HepG2 (cell line): ENCODE measurements around the gene ADCY10. TPM values are rescaled to one million over a fixed set of nuclear protein-coding genes. Genes with fewer than 3 reads are reported as not detected.

Source experiments
- ATAC-seq: fragments of 200-7000 bp; cut with Tn5 transposase; 3 replicates; pipeline ENCODE4 v1.9.1; 2020; ENCODE audit warnings: mild to moderate bottlenecking, moderate library complexity
- BruUV-seq: library from RNA; stranded (reverse); fragments of 400-500 nt; replicated peaks from 2 replicates; lab custom pipeline; 2021; lab: Mats Ljungman, UMichigan
- CTCF ChIA-PET: fragments of 300-600 bp; formaldehyde crosslinking; extraction: SDS; loops from one replicate; lab custom pipeline; 2021; ENCODE audit warnings: low total read pairs, inconsistent platforms, low intra/inter-chr PET ratio; lab: Yijun Ruan, JAX
- POLR2A ChIA-PET: fragments of 350-600 bp; sonication (Branson Sonifier 250); formaldehyde crosslinking; loops from one replicate; lab custom pipeline; 2020; ENCODE audit warnings: antibody characterized with exemption, inconsistent platforms; lab: Yijun Ruan, JAX
- DNase-seq: peaks from one replicate; pipeline ENCODE4 v3.0.0-alpha.2; 2015; ENCODE audit warnings: low spot score
- FAIRE-seq: peaks from 3 replicates; lab custom pipeline; 2011; peaks lifted over from hg19 to GRCh38; lab: Jason Lieb, UNC
- H2AFZ ChIP-seq: one replicate; pipeline ENCODE4 v1.6.1; 2011; ENCODE audit warnings: low read length, inconsistent platforms
- H3K27ac ChIP-seq: fragments of 300-600 bp; 3 replicates; pipeline ENCODE4 v1.8.0; 2011; ENCODE audit warnings: mixed run types, mild to moderate bottlenecking, mixed read lengths, low read length, inconsistent platforms; ENCODE audit not compliant: insufficient read depth; ENCODE audit errors: extremely low read length
- H3K27me3 ChIP-seq, 2 experiments: fragments of 200-600 bp in 1 of 2; 2 replicates in 1 of 2; 3 replicates in 1 of 2; pipeline versions ENCODE4 v1.6.0 to v1.8.0; 2011; ENCODE audit warnings: low read length in 2 of 2, mild to moderate bottlenecking in 2 of 2, moderate library complexity in 2 of 2, inconsistent platforms in 1 of 2; ENCODE audit not compliant: insufficient read depth in 2 of 2, control insufficient read depth in 1 of 2
- H3K36me3 ChIP-seq, 2 experiments: fragments of 200-600 bp in 1 of 2; replicated peaks in 1 of 2; 2 replicates in 1 of 2; 3 replicates in 1 of 2; pipeline versions ENCODE4 v1.5.1 to v1.8.0; 2011; ENCODE audit warnings: low read length in 2 of 2, inconsistent platforms in 1 of 2; ENCODE audit not compliant: insufficient read depth in 2 of 2, control insufficient read depth in 1 of 2
- H3K4me1 ChIP-seq: 2 replicates; pipeline ENCODE4 v1.5.1; 2012; ENCODE audit warnings: low read length, inconsistent platforms; ENCODE audit not compliant: insufficient read depth
- H3K4me2 ChIP-seq: 2 replicates; pipeline ENCODE4 v1.6.0; 2011; ENCODE audit warnings: low read depth, low read length, inconsistent platforms
- H3K4me3 ChIP-seq, 3 experiments: fragments of 200-600 bp in 1 of 3; sonication (generic), shearing (Covaris generic) in 1 of 3; replicated peaks in 1 of 3; 2 replicates each; pipeline ENCODE4 v1.5.1; 2011 to 2016; ENCODE audit warnings: low read length in 3 of 3, inconsistent platforms in 2 of 3, low read depth in 2 of 3, mild to moderate bottlenecking in 2 of 3, control low read depth in 1 of 3, mixed read lengths in 1 of 3; ENCODE audit not compliant: insufficient read depth in 1 of 3
- H3K79me2 ChIP-seq: one replicate; pipeline ENCODE4 v1.6.1; 2011; ENCODE audit warnings: low read length, inconsistent platforms; ENCODE audit not compliant: insufficient read depth
- H3K9ac ChIP-seq: 2 replicates; pipeline ENCODE4 v1.6.0; 2011; ENCODE audit warnings: mild to moderate bottlenecking, low read depth, low read length, inconsistent platforms; ENCODE audit not compliant: insufficient read depth
- H3K9me3 ChIP-seq: 2 replicates; pipeline ENCODE4 v1.5.1; 2012; ENCODE audit warnings: mild to moderate bottlenecking, low read length
- H4K20me1 ChIP-seq: 2 replicates; pipeline ENCODE4 v1.6.0; 2011; ENCODE audit warnings: inconsistent platforms, mild to moderate bottlenecking, low read length, moderate library complexity; ENCODE audit not compliant: insufficient read depth
- ARID3A ChIP-seq: IDR thresholded peaks from 2 replicates; pipeline ENCODE4 v1.6.1; 2012; ENCODE audit warnings: low read depth, low read length, improper control_type of control experiment
- EHMT2 ChIP-seq: fragments of 200-600 bp; sonication (generic); IDR thresholded peaks from 2 replicates; pipeline ENCODE4 v1.7.0; 2017; ENCODE audit warnings: antibody characterized with exemption, low read depth, low read length, borderline replicate concordance
- KDM4B ChIP-seq: sonication (generic); formaldehyde crosslinking; IDR thresholded peaks from 2 replicates; pipeline ENCODE4 v1.4.0; 2020; ENCODE audit warnings: missing genetic modification reagents
- MED1 ChIP-seq: sonication (generic); formaldehyde crosslinking; IDR thresholded peaks from 2 replicates; pipeline ENCODE4 v1.4.0; 2020; ENCODE audit warnings: missing genetic modification reagents
- NAIF1 ChIP-seq: sonication (generic); formaldehyde crosslinking; IDR thresholded peaks from 2 replicates; pipeline ENCODE4 v1.5.0; 2020; ENCODE audit warnings: mild to moderate bottlenecking, missing genetic modification reagents, borderline replicate concordance
- NFE2L2 ChIP-seq: fragments of 150-350 bp; IDR thresholded peaks from 2 replicates; pipeline ENCODE4 v1.6.1; 2014; ENCODE audit warnings: low read length
- PBX2 ChIP-seq: IDR thresholded peaks from 2 replicates; pipeline ENCODE4 v1.6.1; 2016; ENCODE audit warnings: control low read depth
- PITX1 ChIP-seq: sonication (generic); formaldehyde crosslinking; IDR thresholded peaks from 2 replicates; pipeline ENCODE4 v1.5.1; 2020; ENCODE audit warnings: mild to moderate bottlenecking, missing genetic modification reagents
- SMAD9 ChIP-seq: sonication (generic); formaldehyde crosslinking; IDR thresholded peaks from 2 replicates; pipeline ENCODE4 v1.5.1; 2020; ENCODE audit warnings: mild to moderate bottlenecking, missing genetic modification reagents
- THAP7 ChIP-seq: sonication (generic); formaldehyde crosslinking; IDR thresholded peaks from 2 replicates; pipeline ENCODE4 v1.8.1; 2023; ENCODE audit warnings: mild to moderate bottlenecking, missing genetic modification reagents
- ZBTB3 ChIP-seq: sonication (generic); formaldehyde crosslinking; IDR thresholded peaks from 2 replicates; pipeline ENCODE4 v1.4.0; 2020; ENCODE audit warnings: low read depth, mild to moderate bottlenecking, moderate library complexity, missing genetic modification reagents, borderline replicate concordance
- ZFP36L2 ChIP-seq: sonication (generic); formaldehyde crosslinking; IDR thresholded peaks from 2 replicates; pipeline ENCODE4 v1.4.0; 2020; ENCODE audit warnings: missing genetic modification reagents
- ZNF431 ChIP-seq: sonication (generic); formaldehyde crosslinking; IDR thresholded peaks from 2 replicates; pipeline ENCODE4 v1.9.0; 2022; ENCODE audit warnings: missing genetic modification reagents, low read depth, mild to moderate bottlenecking, borderline replicate concordance
- WGBS: methylation state at CpG from one replicate; pipeline ENCODE4 v1.1.6; 2017; ENCODE audit warnings: low lambda C conversion rate; 5-methylcytosine and 5-hydroxymethylcytosine counted together
- in situ Hi-C: cut with HindIII; loops from 2 replicates; pipeline ENCODE4 v1.10.0; 2017; ENCODE audit warnings: low pct_unique_long_range_greater_than_20kb; ENCODE audit not compliant: extremely low pct_ligation_motif_present
- intact Hi-C: fragments of 100-400 bp; cut with micrococcal nuclease; formaldehyde crosslinking; loops from one replicate; pipeline ENCODE4 v1.10.0; 2022; ENCODE audit not compliant: unreplicated experiment
- polyA plus RNA-seq, 8 experiments: library from polyadenylated mRNA; depleted of rRNA in 3 of 8; stranded (reverse) in 7 of 8; unstranded in 1 of 8; fragments of >200 nt; fragmentation: Illumina TruSeq in 4 of 8; extraction: Trizol in 4 of 8; gene quantifications; 2 replicates each; pipeline versions ENCODE4 v1.2.1 to v1.2.3, GENCODE V29; 2011 to 2016; ENCODE audit warnings: low read depth in 4 of 8, missing spikeins in 1 of 8, mixed read lengths in 1 of 8; ENCODE audit not compliant: insufficient read depth in 1 of 8
- total RNA-seq, 5 experiments: library from RNA; depleted of rRNA; stranded (reverse); fragments of >200 nt; fragmentation: Illumina TruSeq; extraction: Trizol; gene quantifications; 2 replicates each; pipeline ENCODE4 v1.2.3, GENCODE V29; 2016; ENCODE audit warnings: low read depth in 1 of 5
- TF ChIP-seq, protein P1 (sequence below): sonication (generic); formaldehyde crosslinking; IDR thresholded peaks from 2 replicates; pipeline ENCODE4 v1.5.0; 2020; ENCODE audit warnings: missing genetic modification reagents, mild to moderate bottlenecking, borderline replicate concordance

ADCY10 gene
- total and polyA plus RNA-seq, 2 of the 13 experiments (the other 11 are each of a cell fraction or from before 2014, with no cell fraction given): 0.02 to 0.03 TPM

DNA sequence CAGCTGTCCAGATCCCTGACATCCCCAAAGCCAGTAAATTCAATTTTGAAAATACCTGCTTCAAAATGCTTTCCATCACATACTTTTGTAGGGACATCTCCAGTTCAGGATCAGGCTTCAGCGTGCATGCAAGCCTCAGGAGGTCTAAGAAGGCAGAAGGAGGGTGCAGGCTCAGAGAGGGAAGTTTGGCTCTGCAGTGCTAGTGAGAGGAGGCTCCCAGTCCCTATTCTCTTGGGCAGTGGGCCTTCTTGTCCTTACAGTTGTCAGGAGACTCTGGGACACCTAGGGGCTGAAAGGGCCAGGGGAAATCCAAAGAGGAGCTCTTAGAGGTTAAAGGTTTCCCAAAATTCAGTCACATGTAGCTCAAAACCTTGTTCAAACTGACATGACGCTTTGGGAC is 20.1 kb downstream of the ADCY10 start:
- CTCF ChIA-PET: no interaction called here
- no peaks in the 10 kb centered on the region for H3K9me3 ChIP-seq
- POLR2A ChIA-PET: no interaction called here
- TF ChIP-seq NAIF1 (CRISPR knock-in tag) (no peak), THAP7 (CRISPR knock-in tag) (no peak), EHMT2 (no peak)
- TF ChIP-seq, protein P1, sequence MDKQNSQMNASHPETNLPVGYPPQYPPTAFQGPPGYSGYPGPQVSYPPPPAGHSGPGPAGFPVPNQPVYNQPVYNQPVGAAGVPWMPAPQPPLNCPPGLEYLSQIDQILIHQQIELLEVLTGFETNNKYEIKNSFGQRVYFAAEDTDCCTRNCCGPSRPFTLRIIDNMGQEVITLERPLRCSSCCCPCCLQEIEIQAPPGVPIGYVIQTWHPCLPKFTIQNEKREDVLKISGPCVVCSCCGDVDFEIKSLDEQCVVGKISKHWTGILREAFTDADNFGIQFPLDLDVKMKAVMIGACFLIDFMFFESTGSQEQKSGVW (CRISPR knock-in tag): no peak
- 30% methylated on average over 2 of the region's 2 CpGs for WGBS
- in situ Hi-C loops: no loop called here
- no peaks in the 10 kb centered on the region for H3K4me1 ChIP-seq
- no TSS peak for BruUV-seq
- no peaks in the 10 kb centered on the region for H3K36me3 ChIP-seq
- H3K9ac ChIP-seq: no peak overlapping the region
- no peak overlapping the region for H3K4me2 ChIP-seq
- H3K4me3 ChIP-seq: no peak overlapping the region
- no peaks in the 10 kb centered on the region for H3K79me2 ChIP-seq
- no peak overlapping the region for H2AFZ ChIP-seq
- intact Hi-C loops: no loop called here
- H4K20me1 ChIP-seq: no peaks in the 10 kb centered on the region
- FAIRE-seq: no peak
- no peaks in the 10 kb centered on the region for H3K27me3 ChIP-seq
- DNase-seq: no peak
- no peak overlapping the region for H3K27ac ChIP-seq
- no peak for ATAC-seq

DNA sequence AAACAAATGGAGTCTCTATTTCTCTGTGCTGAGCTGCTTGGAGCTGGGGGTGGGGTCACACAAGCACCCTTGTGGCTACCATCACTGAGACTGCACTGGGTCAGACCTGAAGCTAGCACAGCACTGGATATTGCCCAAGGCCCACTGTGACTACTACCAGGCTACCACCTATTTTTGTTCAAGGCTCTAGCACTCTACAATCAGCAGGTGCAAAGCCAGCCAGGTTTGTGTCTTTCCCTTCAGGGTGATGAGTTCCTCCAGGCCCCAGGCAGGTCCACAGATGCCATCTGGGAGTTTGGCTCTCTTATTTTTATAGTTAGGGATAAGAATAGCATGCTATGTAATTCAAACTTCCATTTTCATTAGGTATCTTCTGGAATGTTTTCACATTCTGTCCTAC is 23.5 kb downstream of the ADCY10 start:
- H3K4me3 ChIP-seq: no peak overlapping the region
- intact Hi-C loops: no loop called here
- H3K79me2 ChIP-seq: no peaks in the 10 kb centered on the region
- no peaks in the 10 kb centered on the region for H3K4me1 ChIP-seq
- ChIA-PET POLR2A (no interaction called here), CTCF (no interaction called here)
- BruUV-seq: no TSS peak
- no peak overlapping the region for H3K4me2 ChIP-seq
- H3K27ac ChIP-seq: no peak overlapping the region
- H3K36me3 ChIP-seq: no peaks in the 10 kb centered on the region
- H2AFZ ChIP-seq: no peak overlapping the region
- no peaks in the 10 kb centered on the region for H3K27me3 ChIP-seq
- in situ Hi-C loops: no loop called here
- no peak for ATAC-seq
- no peak overlapping the region for H3K9ac ChIP-seq
- FAIRE-seq: no peak
- H3K9me3 ChIP-seq: no peaks in the 10 kb centered on the region
- DNase-seq: no peak
- no peaks in the 10 kb centered on the region for H4K20me1 ChIP-seq
- TF ChIP-seq PITX1 (CRISPR knock-in tag) (no peak), ZFP36L2 (CRISPR knock-in tag) (no peak), MED1 (CRISPR knock-in tag) (no peak), ARID3A (no peak), NFE2L2 (no peak), SMAD9 (CRISPR knock-in tag) (no peak), ZNF431 (CRISPR knock-in tag) (no peak), KDM4B (no peak), PBX2 (no peak), ZBTB3 (CRISPR knock-in tag) (no peak)
